H9 (cell line): ENCODE results near the gene SLC22A5. TPM values are rescaled to one million over a fixed set of nuclear protein-coding genes. Genes with fewer than 3 reads are reported as not detected.

Source experiments
- DNase-seq: peaks from one replicate; pipeline ENCODE4 v3.0.0-alpha.2; 2017
- H2AFZ ChIP-seq: one replicate; pipeline ENCODE4 v1.6.1; 2013; ENCODE audit warnings: mild to moderate bottlenecking, low read length, control low read depth, moderate library complexity
- H2AK5ac ChIP-seq: 2 replicates; pipeline ENCODE4 v1.6.1; 2013; ENCODE audit warnings: low read length, control low read depth, mixed read lengths; ENCODE audit not compliant: insufficient read length
- H2BK120ac ChIP-seq: one replicate; pipeline ENCODE4 v1.6.1; 2013; ENCODE audit warnings: low read depth, mild to moderate bottlenecking, low read length, control low read depth, inconsistent platforms; ENCODE audit not compliant: poor library complexity, severe bottlenecking
- H2BK12ac ChIP-seq: 2 replicates; pipeline ENCODE4 v1.6.1; 2013; ENCODE audit warnings: low read length, control low read depth, mixed read lengths, low read depth; ENCODE audit not compliant: insufficient read length
- H2BK15ac ChIP-seq: 2 replicates; pipeline ENCODE4 v1.6.1; 2013; ENCODE audit warnings: low read depth, low read length, control low read depth
- H2BK20ac ChIP-seq: one replicate; pipeline ENCODE4 v1.6.1; 2013; ENCODE audit warnings: low read depth, mild to moderate bottlenecking, low read length, control low read depth, inconsistent platforms; ENCODE audit not compliant: poor library complexity, severe bottlenecking
- H2BK5ac ChIP-seq: 2 replicates; pipeline ENCODE4 v1.6.1; 2013; ENCODE audit warnings: low read length, control low read depth, mixed read lengths; ENCODE audit not compliant: insufficient read length
- H3K14ac ChIP-seq: 2 replicates; pipeline ENCODE4 v1.6.1; 2013; ENCODE audit warnings: low read length, control low read depth; ENCODE audit not compliant: insufficient read depth
- H3K18ac ChIP-seq: 2 replicates; pipeline ENCODE4 v1.6.1; 2013; ENCODE audit warnings: low read depth, mild to moderate bottlenecking, mixed read lengths, low read length, control low read depth; ENCODE audit not compliant: insufficient read length
- H3K23ac ChIP-seq: 2 replicates; pipeline ENCODE4 v1.6.1; 2013; ENCODE audit warnings: low read length, control low read depth, mixed read lengths, low read depth; ENCODE audit not compliant: insufficient read length
- H3K23me2 ChIP-seq: 2 replicates; pipeline ENCODE4 v1.6.1; 2013; ENCODE audit warnings: low read depth, mild to moderate bottlenecking, mixed read lengths, low read length, control low read depth; ENCODE audit not compliant: insufficient read length, poor library complexity, severe bottlenecking
- H3K27ac ChIP-seq: 2 replicates; pipeline ENCODE4 v1.5.1; 2013; ENCODE audit warnings: low read length, control low read depth, mixed read lengths, low read depth; ENCODE audit not compliant: insufficient read length
- H3K27me3 ChIP-seq: 2 replicates; pipeline ENCODE4 v1.6.1; 2013; ENCODE audit warnings: low read length, control low read depth, inconsistent platforms; ENCODE audit not compliant: insufficient read depth
- H3K4ac ChIP-seq: 2 replicates; pipeline ENCODE4 v1.6.1; 2013; ENCODE audit warnings: low read depth, mild to moderate bottlenecking, control low read depth, inconsistent platforms, low read length, moderate library complexity
- H3K4me1 ChIP-seq: 2 replicates; pipeline ENCODE4 v1.6.1; 2013; ENCODE audit warnings: low read length, control low read depth, inconsistent platforms; ENCODE audit not compliant: insufficient read depth
- H3K4me2 ChIP-seq: 2 replicates; pipeline ENCODE4 v1.6.1; 2013; ENCODE audit warnings: low read length, control low read depth, mixed read lengths; ENCODE audit not compliant: insufficient read length, insufficient read depth
- H3K56ac ChIP-seq: 2 replicates; pipeline ENCODE4 v1.6.1; 2013; ENCODE audit warnings: low read depth, mild to moderate bottlenecking, mixed read lengths, low read length, control low read depth; ENCODE audit not compliant: insufficient read length
- H3K79me1 ChIP-seq: 2 replicates; pipeline ENCODE4 v1.6.1; 2013; ENCODE audit warnings: low read depth, mild to moderate bottlenecking, moderate library complexity, low read length, control low read depth, inconsistent platforms; ENCODE audit not compliant: insufficient read depth, poor library complexity, severe bottlenecking
- H3K79me2 ChIP-seq: 2 replicates; pipeline ENCODE4 v1.6.1; 2013; ENCODE audit warnings: low read length, control low read depth, inconsistent platforms; ENCODE audit not compliant: insufficient read depth
- H3K9ac ChIP-seq: 2 replicates; pipeline ENCODE4 v1.6.1; 2013; ENCODE audit warnings: low read length, control low read depth, mixed read lengths; ENCODE audit not compliant: insufficient read length; ENCODE audit errors: extremely low read depth
- H3K9me3 ChIP-seq: one replicate; pipeline ENCODE4 v1.6.1; 2013; ENCODE audit warnings: low read depth, low read length, inconsistent platforms; ENCODE audit not compliant: control insufficient read depth
- H3T11ph ChIP-seq: one replicate; pipeline ENCODE4 v1.6.1; 2013; ENCODE audit warnings: mild to moderate bottlenecking, low read length, control low read depth, inconsistent platforms
- H4K20me1 ChIP-seq: one replicate; pipeline ENCODE4 v1.6.1; 2013; ENCODE audit not compliant: control insufficient read depth, insufficient read length, insufficient read depth
- H4K5ac ChIP-seq: 2 replicates; pipeline ENCODE4 v1.6.1; 2013; ENCODE audit warnings: low read depth, mild to moderate bottlenecking, mixed read lengths, low read length, control low read depth; ENCODE audit not compliant: insufficient read length
- H4K8ac ChIP-seq: replicated peaks from 2 replicates; pipeline ENCODE4 v1.6.1; 2013; ENCODE audit warnings: low read length, control low read depth, mixed read lengths, low read depth; ENCODE audit not compliant: insufficient read length
- H4K91ac ChIP-seq: 2 replicates; pipeline ENCODE4 v1.6.1; 2013; ENCODE audit warnings: low read depth, mild to moderate bottlenecking, moderate library complexity, mixed read lengths, low read length, control low read depth; ENCODE audit not compliant: insufficient read length
- H3K27ac Mint-ChIP-seq, 3 experiments: 2 replicates in 2 of 3; 3 replicates in 1 of 3; pipeline ENCODE4 v1.8.0; 2020 to 2021; ENCODE audit warnings: mixed read lengths in 3 of 3, mild to moderate bottlenecking in 1 of 3, moderate library complexity in 1 of 3
- H3K27me3 Mint-ChIP-seq: 2 replicates; pipeline ENCODE4 v1.8.0; 2021; ENCODE audit warnings: low read depth, mild to moderate bottlenecking, moderate library complexity, mixed read lengths
- H3K36me3 Mint-ChIP-seq, 3 experiments: 2 replicates in 2 of 3; 3 replicates in 1 of 3; pipeline ENCODE4 v1.8.0; 2020 to 2021; ENCODE audit warnings: low read depth in 3 of 3, mixed read lengths in 3 of 3; ENCODE audit not compliant: insufficient read depth in 1 of 3
- H3K4me1 Mint-ChIP-seq, 2 experiments: 2 replicates each; pipeline ENCODE4 v1.8.0; 2020; ENCODE audit warnings: mixed read lengths in 2 of 2
- H3K4me3 Mint-ChIP-seq, 2 experiments: 2 replicates in 1 of 2; 3 replicates in 1 of 2; pipeline ENCODE4 v1.8.0; 2020 to 2021; ENCODE audit warnings: mild to moderate bottlenecking in 2 of 2, mixed read lengths in 2 of 2, moderate library complexity in 1 of 2
- H3K9me3 Mint-ChIP-seq, 2 experiments: 2 replicates in 1 of 2; 3 replicates in 1 of 2; pipeline ENCODE4 v1.8.0; 2020; ENCODE audit warnings: mild to moderate bottlenecking in 2 of 2, mixed read lengths in 2 of 2, moderate library complexity in 1 of 2
- CTCF ChIP-seq: fragments of 200-600 bp; sonication (generic); conservative IDR thresholded peaks from 3 replicates; pipeline ENCODE4 v1.8.0; 2021; ENCODE audit warnings: antibody characterized with exemption, mild to moderate bottlenecking
- WGBS: extraction: QIAGEN DNeasy Blood & Tissue Kit; methylation state at CpG from one replicate; pipeline ENCODE4 v1.1.7; 2013; ENCODE audit warnings: missing lambda C conversion rate, low lambda C conversion rate, mixed read lengths; ENCODE audit not compliant: insufficient read length; ENCODE audit errors: extremely low coverage; 5-methylcytosine and 5-hydroxymethylcytosine counted together
- total RNA-seq: library from RNA; stranded (reverse); gene quantifications from 2 replicates; pipeline ENCODE4 v1.2.1, GENCODE V29; 2021

The SLC22A5 gene
- total RNA-seq, 1 experiment from 2014 or later: 3.4 TPM

- no peaks in the 10 kb centered on the region for H4K20me1 ChIP-seq
- no peak overlapping the region for H3K4me3 Mint-ChIP-seq
- no peak overlapping the region for H3K23ac ChIP-seq
- no peak overlapping the region for H2BK15ac ChIP-seq
- no peaks in the 10 kb centered on the region for H3K36me3 Mint-ChIP-seq
- no peaks in the 10 kb centered on the region for H3K9me3 Mint-ChIP-seq
- no peak overlapping the region for H2BK120ac ChIP-seq
- H3K9me3 ChIP-seq: no peaks in the 10 kb centered on the region
- no peak overlapping the region for H3K18ac ChIP-seq
- H3K79me1 ChIP-seq: no peaks in the 10 kb centered on the region
- H3T11ph ChIP-seq: no peak overlapping the region
- H3K56ac ChIP-seq: no peak overlapping the region
- H3K4me2 ChIP-seq: no peak overlapping the region
- no peak overlapping the region for H3K9ac ChIP-seq
- no peaks in the 10 kb centered on the region for H3K4me1 ChIP-seq
- no peaks in the 10 kb centered on the region; the same call in 1 of the 2 replicates for H3K27me3 ChIP-seq
- no peak overlapping the region for H3K27ac ChIP-seq
- H3K4me1 Mint-ChIP-seq: peaks cover 3 to 4% of the 10 kb centered on the region in 2 experiments
- H2BK12ac ChIP-seq: no peak overlapping the region
- DNase-seq: no peak
- TF ChIP-seq CTCF: no peak
- no peak overlapping the region for H3K14ac ChIP-seq
- peaks cover 3% of the 10 kb centered on the region for H3K23me2 ChIP-seq
- H3K79me2 ChIP-seq: no peaks in the 10 kb centered on the region
- no peak overlapping the region for H4K91ac ChIP-seq
- no peak overlapping the region for H4K5ac ChIP-seq
- H2AK5ac ChIP-seq: no peak overlapping the region
- no peak overlapping the region for H2BK5ac ChIP-seq
- H3K27me3 Mint-ChIP-seq: peaks cover 1% of the 10 kb centered on the region
- no peak overlapping the region for H4K8ac ChIP-seq
- H3K27ac Mint-ChIP-seq: no peak overlapping the region
- WGBS: no CpG with 5 or more reads among the region's 6 CpGs
- H3K4ac ChIP-seq: no peak overlapping the region
- no peak overlapping the region for H2BK20ac ChIP-seq
- H2AFZ ChIP-seq: no peak overlapping the region
These were observed 4.3 kb upstream of the SLC22A5 start for GRCh38 chr5:132365213-132365612.
